ENCODE measurements around the gene ALDOC. TPM values are rescaled to one million over a fixed set of nuclear protein-coding genes. Genes with fewer than 3 reads are reported as not detected.
A peak's percentile ranks its signal among the peaks of the same experiment; 100 is the strongest.
"Not testable (repeated sequence)": the region's sequence is repeated elsewhere in the genome, so short reads cannot be mapped to it uniquely, and the experiment has no call there.

The ALDOC gene
- total and polyA plus RNA-seq, 2 experiments from 2014 or later = 33.5 to 157 TPM

DNA sequence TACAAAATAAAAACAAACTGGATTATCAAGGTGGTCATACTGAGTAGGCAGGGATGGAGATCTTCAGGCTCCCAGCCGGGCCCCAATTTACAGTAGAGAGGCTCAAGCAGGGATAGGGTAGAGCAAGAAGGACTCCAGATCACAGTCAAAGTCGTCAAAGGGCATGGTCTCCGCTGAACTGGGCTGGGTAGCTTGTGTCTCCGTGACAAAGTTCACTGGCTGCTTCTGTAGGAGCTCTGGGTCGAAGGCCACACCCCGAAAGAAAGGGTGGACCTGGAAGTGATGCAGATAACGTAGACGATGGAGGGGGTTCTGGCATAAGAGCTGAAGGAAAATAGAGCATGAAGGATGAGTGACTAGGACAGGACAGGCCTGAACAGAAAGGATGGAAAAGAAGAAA, 33.7 kb upstream of the ALDOC start (continued):
- TF ChIP-seq, protein P1, sequence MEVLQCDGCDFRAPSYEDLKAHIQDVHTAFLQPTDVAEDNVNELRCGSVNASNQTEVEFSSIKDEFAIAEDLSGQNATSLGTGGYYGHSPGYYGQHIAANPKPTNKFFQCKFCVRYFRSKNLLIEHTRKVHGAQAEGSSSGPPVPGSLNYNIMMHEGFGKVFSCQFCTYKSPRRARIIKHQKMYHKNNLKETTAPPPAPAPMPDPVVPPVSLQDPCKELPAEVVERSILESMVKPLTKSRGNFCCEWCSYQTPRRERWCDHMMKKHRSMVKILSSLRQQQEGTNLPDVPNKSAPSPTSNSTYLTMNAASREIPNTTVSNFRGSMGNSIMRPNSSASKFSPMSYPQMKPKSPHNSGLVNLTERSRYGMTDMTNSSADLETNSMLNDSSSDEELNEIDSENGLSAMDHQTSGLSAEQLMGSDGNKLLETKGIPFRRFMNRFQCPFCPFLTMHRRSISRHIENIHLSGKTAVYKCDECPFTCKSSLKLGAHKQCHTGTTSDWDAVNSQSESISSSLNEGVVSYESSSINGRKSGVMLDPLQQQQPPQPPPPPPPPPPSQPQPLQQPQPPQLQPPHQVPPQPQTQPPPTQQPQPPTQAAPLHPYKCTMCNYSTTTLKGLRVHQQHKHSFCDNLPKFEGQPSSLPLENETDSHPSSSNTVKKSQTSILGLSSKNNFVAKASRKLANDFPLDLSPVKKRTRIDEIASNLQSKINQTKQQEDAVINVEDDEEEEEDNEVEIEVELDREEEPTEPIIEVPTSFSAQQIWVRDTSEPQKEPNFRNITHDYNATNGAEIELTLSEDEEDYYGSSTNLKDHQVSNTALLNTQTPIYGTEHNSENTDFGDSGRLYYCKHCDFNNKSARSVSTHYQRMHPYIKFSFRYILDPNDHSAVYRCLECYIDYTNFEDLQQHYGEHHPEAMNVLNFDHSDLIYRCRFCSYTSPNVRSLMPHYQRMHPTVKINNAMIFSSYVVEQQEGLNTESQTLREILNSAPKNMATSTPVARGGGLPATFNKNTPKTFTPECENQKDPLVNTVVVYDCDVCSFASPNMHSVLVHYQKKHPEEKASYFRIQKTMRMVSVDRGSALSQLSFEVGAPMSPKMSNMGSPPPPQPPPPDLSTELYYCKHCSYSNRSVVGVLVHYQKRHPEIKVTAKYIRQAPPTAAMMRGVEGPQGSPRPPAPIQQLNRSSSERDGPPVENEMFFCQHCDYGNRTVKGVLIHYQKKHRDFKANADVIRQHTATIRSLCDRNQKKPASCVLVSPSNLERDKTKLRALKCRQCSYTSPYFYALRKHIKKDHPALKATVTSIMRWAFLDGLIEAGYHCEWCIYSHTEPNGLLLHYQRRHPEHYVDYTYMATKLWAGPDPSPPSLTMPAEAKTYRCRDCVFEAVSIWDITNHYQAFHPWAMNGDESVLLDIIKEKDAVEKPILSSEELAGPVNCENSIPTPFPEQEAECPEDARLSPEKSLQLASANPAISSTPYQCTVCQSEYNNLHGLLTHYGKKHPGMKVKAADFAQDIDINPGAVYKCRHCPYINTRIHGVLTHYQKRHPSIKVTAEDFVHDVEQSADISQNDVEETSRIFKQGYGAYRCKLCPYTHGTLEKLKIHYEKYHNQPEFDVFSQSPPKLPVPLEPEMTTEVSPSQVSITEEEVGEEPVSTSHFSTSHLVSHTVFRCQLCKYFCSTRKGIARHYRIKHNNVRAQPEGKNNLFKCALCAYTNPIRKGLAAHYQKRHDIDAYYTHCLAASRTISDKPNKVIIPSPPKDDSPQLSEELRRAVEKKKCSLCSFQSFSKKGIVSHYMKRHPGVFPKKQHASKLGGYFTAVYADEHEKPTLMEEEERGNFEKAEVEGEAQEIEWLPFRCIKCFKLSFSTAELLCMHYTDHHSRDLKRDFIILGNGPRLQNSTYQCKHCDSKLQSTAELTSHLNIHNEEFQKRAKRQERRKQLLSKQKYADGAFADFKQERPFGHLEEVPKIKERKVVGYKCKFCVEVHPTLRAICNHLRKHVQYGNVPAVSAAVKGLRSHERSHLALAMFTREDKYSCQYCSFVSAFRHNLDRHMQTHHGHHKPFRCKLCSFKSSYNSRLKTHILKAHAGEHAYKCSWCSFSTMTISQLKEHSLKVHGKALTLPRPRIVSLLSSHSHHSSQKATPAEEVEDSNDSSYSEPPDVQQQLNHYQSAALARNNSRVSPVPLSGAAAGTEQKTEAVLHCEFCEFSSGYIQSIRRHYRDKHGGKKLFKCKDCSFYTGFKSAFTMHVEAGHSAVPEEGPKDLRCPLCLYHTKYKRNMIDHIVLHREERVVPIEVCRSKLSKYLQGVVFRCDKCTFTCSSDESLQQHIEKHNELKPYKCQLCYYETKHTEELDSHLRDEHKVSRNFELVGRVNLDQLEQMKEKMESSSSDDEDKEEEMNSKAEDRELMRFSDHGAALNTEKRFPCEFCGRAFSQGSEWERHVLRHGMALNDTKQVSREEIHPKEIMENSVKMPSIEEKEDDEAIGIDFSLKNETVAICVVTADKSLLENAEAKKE (CRISPR knock-in tag; IDR thresholded peaks at IDR 0.05) = no peak
- no peak for TF ChIP-seq NANOG (IDR thresholded peaks at IDR 0.05; ENCODE audit: borderline replicate concordance)

DNA sequence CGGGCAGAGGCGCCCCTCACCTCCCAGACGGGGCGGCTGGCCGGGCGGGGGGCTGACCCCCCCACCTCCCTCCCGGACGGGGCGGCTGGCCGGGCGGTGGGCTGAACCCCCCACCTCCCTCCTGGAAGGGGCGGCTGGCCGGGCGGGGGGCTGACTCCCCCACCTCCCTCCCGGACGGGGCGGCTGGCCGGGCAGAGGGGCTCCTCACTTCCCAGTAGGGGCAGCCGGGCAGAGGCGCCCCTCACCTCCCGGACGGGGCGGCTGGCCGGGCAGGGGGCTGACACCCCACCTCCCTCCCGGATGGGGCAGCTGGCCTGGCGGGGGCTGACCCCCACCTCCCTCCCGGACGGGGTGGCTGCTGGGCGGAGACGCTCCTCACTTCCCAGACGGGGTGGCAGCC, 27.3 kb upstream of the ALDOC start:
- peaks cover 15% of the 10 kb centered on the region for H3K27me3 Mint-ChIP-seq (ENCODE audit: insufficient read depth, low read depth, poor library complexity)
- not testable (repeated sequence) for H4K20me1 ChIP-seq (replicated peaks; ENCODE audit: insufficient read depth); H3K4me3 ChIP-seq; H3K4me2 ChIP-seq; H3K27ac ChIP-seq (ENCODE audit: low read depth); H3K27ac Mint-ChIP-seq; H3K4me1 Mint-ChIP-seq; H3K36me3 ChIP-seq (ENCODE audit: insufficient read depth); H3K79me2 ChIP-seq (replicated peaks; ENCODE audit: insufficient read depth); H3K27me3 ChIP-seq (ENCODE audit: insufficient read depth); H3K4me3 Mint-ChIP-seq; H3K4me1 ChIP-seq (ENCODE audit: insufficient read depth); H3K9me2 ChIP-seq (ENCODE audit: insufficient read depth); DNase-seq (ENCODE audit: low spot score); ATAC-seq; H3K9me3 Mint-ChIP-seq; H2AFZ ChIP-seq
- H3F3A ChIP-seq (replicated peaks; ENCODE audit: low read depth) = peaks cover 12% of the 10 kb centered on the region
- peaks cover 25% of the 10 kb centered on the region for H3K36me3 Mint-ChIP-seq (ENCODE audit: low read depth)

DNA sequence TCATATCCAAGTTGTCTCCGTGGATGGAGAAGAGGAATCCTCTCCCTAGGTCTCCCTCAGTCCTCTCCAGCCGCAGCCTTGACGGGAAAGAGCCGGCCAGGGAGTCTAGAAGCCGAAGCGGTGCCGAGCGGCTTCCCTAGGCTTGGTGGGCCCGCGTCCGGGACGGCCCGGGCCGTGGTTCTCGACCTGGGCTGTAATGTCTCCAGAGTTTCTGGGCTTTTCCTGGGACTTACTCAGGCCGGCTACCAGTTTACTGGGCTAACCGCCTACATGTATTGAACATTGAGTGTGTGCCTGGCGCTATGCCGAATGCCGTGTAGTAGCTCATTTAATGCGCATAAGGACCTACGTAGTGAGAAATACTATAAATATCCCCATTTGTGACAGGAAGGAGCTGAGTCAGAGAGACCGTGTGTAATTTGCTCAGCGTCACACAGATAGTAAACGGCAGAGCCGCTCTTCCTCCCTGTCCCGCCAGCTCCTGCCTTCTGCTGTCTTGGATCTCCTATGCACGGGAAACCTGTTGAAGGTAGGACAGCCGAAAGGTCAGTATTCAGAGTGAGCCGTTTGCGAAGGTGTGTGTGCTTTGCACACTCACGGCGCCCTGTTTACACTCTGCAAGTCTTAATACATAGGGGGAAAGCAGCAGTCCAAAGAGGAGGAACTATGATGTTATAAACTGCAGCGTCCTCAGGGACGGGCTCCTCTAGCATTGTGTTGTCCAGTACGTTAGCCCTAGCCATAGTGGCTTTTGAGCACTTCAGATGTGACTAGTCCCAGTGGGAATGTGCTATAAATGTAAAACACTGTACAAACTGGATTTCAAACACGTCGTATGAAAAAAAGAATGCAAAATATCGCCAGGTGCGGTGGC, 22.9 kb upstream of the ALDOC start:
- Mint-ChIP-seq H3K27me3 (ENCODE audit: insufficient read depth, low read depth, poor library complexity) (peaks cover 12% of the 10 kb centered on the region), H3K4me3 (peak overlapping the region; percentile 92), H3K27ac (no peak overlapping the region), H3K36me3 (ENCODE audit: low read depth) (peaks cover 30% of the 10 kb centered on the region), H3K4me1 (peaks cover 12% of the 10 kb centered on the region), H3K9me3 (no peaks in the 10 kb centered on the region)
- ATAC-seq = peak; percentile 73
- Histone ChIP-seq H3K4me2 (peak overlapping the region; percentile 98), H4K20me1 (replicated peaks; ENCODE audit: insufficient read depth) (peaks cover 3% of the 10 kb centered on the region; the same call in 1 of the 2 replicates), H3F3A (replicated peaks; ENCODE audit: low read depth) (peaks cover 17% of the 10 kb centered on the region), H2AFZ (peak overlapping the region; percentile 96), H3K4me3 (peak overlapping the region; percentile 94), H3K27ac (ENCODE audit: low read depth) (peak overlapping the region; percentile 82; the same call in 1 of the 2 replicates), H3K79me2 (replicated peaks; ENCODE audit: insufficient read depth) (peaks cover 34% of the 10 kb centered on the region), H3K27me3 (ENCODE audit: insufficient read depth) (no peaks in the 10 kb centered on the region), H3K4me1 (ENCODE audit: insufficient read depth) (peaks cover 8% of the 10 kb centered on the region), H3K36me3 (ENCODE audit: insufficient read depth) (peaks cover 15% of the 10 kb centered on the region; the same call in 1 of the 2 replicates), H3K9me2 (ENCODE audit: insufficient read depth) (no peaks in the 10 kb centered on the region)
- DNase-seq (ENCODE audit: low spot score) = peak; percentile 41
- TF ChIP-seq, protein P2, sequence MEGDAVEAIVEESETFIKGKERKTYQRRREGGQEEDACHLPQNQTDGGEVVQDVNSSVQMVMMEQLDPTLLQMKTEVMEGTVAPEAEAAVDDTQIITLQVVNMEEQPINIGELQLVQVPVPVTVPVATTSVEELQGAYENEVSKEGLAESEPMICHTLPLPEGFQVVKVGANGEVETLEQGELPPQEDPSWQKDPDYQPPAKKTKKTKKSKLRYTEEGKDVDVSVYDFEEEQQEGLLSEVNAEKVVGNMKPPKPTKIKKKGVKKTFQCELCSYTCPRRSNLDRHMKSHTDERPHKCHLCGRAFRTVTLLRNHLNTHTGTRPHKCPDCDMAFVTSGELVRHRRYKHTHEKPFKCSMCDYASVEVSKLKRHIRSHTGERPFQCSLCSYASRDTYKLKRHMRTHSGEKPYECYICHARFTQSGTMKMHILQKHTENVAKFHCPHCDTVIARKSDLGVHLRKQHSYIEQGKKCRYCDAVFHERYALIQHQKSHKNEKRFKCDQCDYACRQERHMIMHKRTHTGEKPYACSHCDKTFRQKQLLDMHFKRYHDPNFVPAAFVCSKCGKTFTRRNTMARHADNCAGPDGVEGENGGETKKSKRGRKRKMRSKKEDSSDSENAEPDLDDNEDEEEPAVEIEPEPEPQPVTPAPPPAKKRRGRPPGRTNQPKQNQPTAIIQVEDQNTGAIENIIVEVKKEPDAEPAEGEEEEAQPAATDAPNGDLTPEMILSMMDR (conservative IDR thresholded peaks at IDR 0.05; ENCODE audit: low read depth in 2 of 2) = no peak
- TF ChIP-seq EZH2 (IDR thresholded peaks at IDR 0.05; ENCODE audit: low read depth, unreplicated experiment) (no peak), ZNF331 (CRISPR knock-in tag; IDR thresholded peaks at IDR 0.05; ENCODE audit: low read depth) (no peak), CREB1 (CRISPR knock-in tag; IDR thresholded peaks at IDR 0.05; ENCODE audit: low read depth) (no peak)
